HG03196 (cell line): ENCODE measurements around the gene GYPA.
"Not testable (repeated sequence)": the region's sequence is repeated elsewhere in the genome, so short reads cannot be mapped to it uniquely, and the experiment has no call there.

Experiments
- ATAC-seq: cut with Tn5 transposase; IDR thresholded peaks from one replicate; pipeline ENCODE4 v1.9.1; 2021; ENCODE audit not compliant: unreplicated experiment

Gene GYPA

GRCh38 chr4:144140594-144141295, at the start of gene GYPA:
GYPA (minus strand) TSS chr4:144140718; CDS start chr4:144140635, 83 bp downstream.
- ATAC-seq = not testable (repeated sequence)

GRCh38 chr4:144190009-144190408, 49.5 kb upstream of the GYPA start:
- ATAC-seq = no peak

- peak; percentile 73 for ATAC-seq
Measured at GRCh38 chr4:144189121-144189520, 48.6 kb upstream of the GYPA start.

GRCh38 chr4:144185086-144185485, 44.6 kb upstream of the GYPA start:
- ATAC-seq = no peak

- no peak for ATAC-seq
Measured at GRCh38 chr4:144183165-144183564, 42.6 kb upstream of the GYPA start.

GRCh38 chr4:144181391-144181790, 40.9 kb upstream of the GYPA start:
- ATAC-seq = peak; percentile 49

GRCh38 chr4:144179152-144179739, 38.7 kb upstream of the GYPA start:
- no peak for ATAC-seq

GRCh38 chr4:144178414-144178813, 37.9 kb upstream of the GYPA start:
- ATAC-seq = no peak

GRCh38 chr4:144176476-144176875, 36.0 kb upstream of the GYPA start:
- ATAC-seq = no peak

GRCh38 chr4:144174401-144175067, 34.0 kb upstream of the GYPA start:
- peak; percentile 77 for ATAC-seq

- no peak for ATAC-seq
Measured at GRCh38 chr4:144171697-144172096, 31.2 kb upstream of the GYPA start.

- no peak for ATAC-seq
Measured at GRCh38 chr4:144169211-144169610, 28.7 kb upstream of the GYPA start.

- ATAC-seq = no peak
Measured at GRCh38 chr4:144154044-144154443, 13.5 kb upstream of the GYPA start.

GRCh38 chr4:144142690-144143326, 2.3 kb upstream of the GYPA start:
- peak; percentile 71 for ATAC-seq

- no peak for ATAC-seq
Measured at GRCh38 chr4:144141493-144141892, 975 bp upstream of the GYPA start.

GRCh38 chr4:144139991-144140390, 527 bp downstream of the GYPA start:
- not testable (repeated sequence) for ATAC-seq

GRCh38 chr4:144139547-144139946, 971 bp downstream of the GYPA start:
- ATAC-seq = not testable (repeated sequence)

- not testable (repeated sequence) for ATAC-seq
Measured at GRCh38 chr4:144138239-144138638, 2.3 kb downstream of the GYPA start.

GRCh38 chr4:144137137-144137931, 3.2 kb downstream of the GYPA start:
- not testable (repeated sequence) for ATAC-seq

- ATAC-seq = not testable (repeated sequence)
Measured at GRCh38 chr4:144136189-144136588, 4.3 kb downstream of the GYPA start.

GRCh38 chr4:144130167-144130566, 10.4 kb downstream of the GYPA start:
- not testable (repeated sequence) for ATAC-seq
